ENCODE measurements around the gene PIK3AP1.

GRCh38 chr10:96718304-96718990, 1.9 kb downstream of the PIK3AP1 start:
- no peak for TF ChIP-seq CTCF (conservative IDR thresholded peaks at IDR 0.05; ENCODE audit: low read depth, low read length)
- no peak for TF ChIP-seq EZH2 (IDR thresholded peaks at IDR 0.05; ENCODE audit: low read length, unreplicated experiment)
- no peak for TF ChIP-seq EZH2phosphoT487 (IDR thresholded peaks at IDR 0.05; ENCODE audit: borderline replicate concordance, low read length)

Measured in PC-3 (cell line).